Measurements from ENCODE around the gene TEPSIN.

TEPSIN gene, protein sequence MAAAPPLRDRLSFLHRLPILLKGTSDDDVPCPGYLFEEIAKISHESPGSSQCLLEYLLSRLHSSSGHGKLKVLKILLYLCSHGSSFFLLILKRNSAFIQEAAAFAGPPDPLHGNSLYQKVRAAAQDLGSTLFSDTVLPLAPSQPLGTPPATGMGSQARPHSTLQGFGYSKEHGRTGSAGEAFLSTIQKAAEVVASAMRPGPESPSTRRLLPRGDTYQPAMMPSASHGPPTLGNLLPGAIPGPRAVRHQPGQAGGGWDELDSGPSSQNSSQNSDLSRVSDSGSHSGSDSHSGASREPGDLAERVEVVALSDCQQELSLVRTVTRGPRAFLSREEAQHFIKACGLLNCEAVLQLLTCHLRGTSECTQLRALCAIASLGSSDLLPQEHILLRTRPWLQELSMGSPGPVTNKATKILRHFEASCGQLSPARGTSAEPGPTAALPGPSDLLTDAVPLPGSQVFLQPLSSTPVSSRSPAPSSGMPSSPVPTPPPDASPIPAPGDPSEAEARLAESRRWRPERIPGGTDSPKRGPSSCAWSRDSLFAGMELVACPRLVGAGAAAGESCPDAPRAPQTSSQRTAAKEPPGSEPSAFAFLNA

DNA sequence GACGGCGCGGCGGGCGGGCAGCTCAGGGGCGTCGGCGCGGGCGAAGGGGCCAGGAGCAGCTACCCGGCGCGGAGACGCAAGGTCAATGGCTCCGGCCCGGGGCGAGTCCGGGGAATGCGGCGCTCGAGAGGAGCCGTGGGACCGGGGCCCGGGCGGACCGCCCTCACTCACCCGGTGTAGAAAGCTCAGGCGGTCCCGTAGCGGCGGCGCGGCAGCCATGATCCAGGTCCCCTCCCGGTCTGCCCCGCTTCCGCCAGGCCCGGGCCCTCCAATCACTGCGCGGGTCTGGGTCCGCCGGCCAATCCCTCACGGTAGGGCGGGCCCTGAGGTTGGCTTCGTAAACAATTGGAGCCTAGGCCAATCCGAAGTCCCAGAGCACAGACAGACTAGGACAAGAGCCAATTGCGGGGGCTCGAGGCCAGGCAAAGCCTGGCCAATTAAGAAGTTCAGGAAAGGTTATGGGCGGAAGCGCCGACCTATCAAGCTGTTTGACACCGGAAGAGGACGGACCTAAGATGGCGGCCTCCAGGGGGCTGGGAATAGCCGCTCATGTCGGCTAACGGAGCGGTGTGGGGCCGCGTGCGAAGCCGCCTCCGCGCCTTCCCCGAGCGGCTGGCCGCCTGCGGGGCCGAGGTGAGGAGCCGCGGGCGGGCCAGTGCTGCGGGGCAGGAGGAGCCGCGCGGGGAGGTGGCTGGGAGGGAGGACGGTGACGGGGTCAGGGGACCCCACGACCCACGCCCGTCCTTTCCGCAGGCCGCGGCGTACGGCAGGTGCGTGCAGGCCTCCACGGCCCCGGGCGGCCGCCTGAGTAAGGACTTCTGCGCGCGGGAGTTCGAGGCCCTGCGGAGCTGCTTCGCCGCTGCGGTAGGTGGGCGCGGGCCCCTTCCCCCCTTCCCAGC lies at the start of gene TEPSIN, which contains the start of gene NDUFAF8:
Gene TEPSIN, minus strand, starts transcription at position 241 of the 899 bp plus-strand sequence. Its CDS starts 22 bp downstream, at position 219.
Gene NDUFAF8, plus strand, starts transcription at position 504 of the 899 bp plus-strand sequence. Its CDS starts 46 bp downstream, at position 550.
- Histone ChIP-seq H3K9me3 (replicated peaks; ENCODE audit: insufficient read depth, low read length) (no peaks in the 10 kb centered on the region), H3K79me2 (ENCODE audit: low read length) (peaks cover 69% of the 10 kb centered on the region), H3K36me3 (replicated peaks; ENCODE audit: insufficient read depth, low read length) (no peaks in the 10 kb centered on the region), H3K27me3 (replicated peaks; ENCODE audit: insufficient read depth, low read length) (no peaks in the 10 kb centered on the region), H3K4me1 (ENCODE audit: low read length) (peaks cover 6% of the 10 kb centered on the region), H3K4me3 (ENCODE audit: low read length) (peak within 1 kb of the TSS; percentile 99), H3K9me2 (replicated peaks; ENCODE audit: insufficient read depth, low read length) (no peaks in the 10 kb centered on the region), H3K9ac (ENCODE audit: low read length) (peak within 1 kb of the TSS; percentile 92), H3F3A (ENCODE audit: insufficient read depth, low read length) (peaks cover 5% of the 10 kb centered on the region; the same call in 1 of the 2 replicates), H3K4me2 (ENCODE audit: low read depth, low read length) (peak within 1 kb of the TSS; percentile 91), H3K27ac (ENCODE audit: low read length) (peak within 1 kb of the TSS; percentile 57), H4K20me1 (ENCODE audit: insufficient read depth, low read length) (no peaks in the 10 kb centered on the region), H2AFZ (ENCODE audit: low read length) (peak within 1 kb of the TSS; percentile 87)
- peak; percentile 99 for DNase-seq
- TF ChIP-seq EZH2 (optimal IDR thresholded peaks at IDR 0.05; ENCODE audit: low read depth, low read length) (no peak), EZH2phosphoT487 (IDR thresholded peaks at IDR 0.05; ENCODE audit: low read length) (no peak), CTCF (IDR thresholded peaks at IDR 0.05; ENCODE audit: low read length) (no peak)

DNA sequence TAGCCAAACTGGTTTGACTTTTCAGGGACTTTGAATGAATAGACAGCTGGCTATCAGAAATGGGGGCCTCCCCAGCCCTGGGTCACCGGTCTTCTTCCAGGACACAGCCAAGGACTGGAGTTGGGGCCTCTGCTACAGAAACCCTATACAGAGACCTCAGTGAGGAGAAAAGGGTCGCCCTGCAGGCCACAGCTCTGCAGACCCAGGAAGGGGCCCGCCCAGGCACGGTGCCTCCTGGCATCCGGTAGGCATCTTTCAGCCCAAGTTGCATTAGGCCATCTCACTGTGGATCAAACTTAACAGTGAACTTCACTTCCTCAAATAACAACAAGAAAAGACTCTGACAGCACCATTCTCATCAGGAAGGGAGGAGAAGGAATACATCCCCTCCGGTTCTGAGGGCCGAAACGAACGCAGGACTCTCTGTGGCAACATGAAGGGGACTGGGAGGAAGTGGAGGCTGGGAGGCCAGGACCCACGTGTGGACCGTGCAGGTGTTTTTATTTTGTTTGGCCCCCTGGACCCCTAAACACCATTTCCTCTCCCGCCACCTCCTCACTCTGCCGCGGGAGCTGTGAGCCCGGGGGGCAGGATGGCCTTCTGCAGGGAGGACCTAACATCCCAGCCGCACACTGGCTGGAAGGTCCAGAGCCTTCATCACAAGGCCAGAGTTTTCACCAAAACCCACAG lies 49.0 kb upstream of the TEPSIN start:
- Histone ChIP-seq H4K20me1 (ENCODE audit: insufficient read depth, low read length) (no peaks in the 10 kb centered on the region), H3K4me3 (ENCODE audit: low read length) (no peak overlapping the region), H3K4me1 (ENCODE audit: low read length) (no peaks in the 10 kb centered on the region; the same call in 1 of the 2 replicates), H3K27me3 (replicated peaks; ENCODE audit: insufficient read depth, low read length) (no peaks in the 10 kb centered on the region), H3K36me3 (replicated peaks; ENCODE audit: insufficient read depth, low read length) (no peaks in the 10 kb centered on the region), H2AFZ (ENCODE audit: low read length) (no peak overlapping the region), H3K9ac (ENCODE audit: low read length) (no peak overlapping the region), H3K9me2 (replicated peaks; ENCODE audit: insufficient read depth, low read length) (no peaks in the 10 kb centered on the region), H3K79me2 (ENCODE audit: low read length) (peaks cover 84% of the 10 kb centered on the region), H3K9me3 (replicated peaks; ENCODE audit: insufficient read depth, low read length) (no peaks in the 10 kb centered on the region), H3F3A (ENCODE audit: insufficient read depth, low read length) (no peaks in the 10 kb centered on the region), H3K27ac (ENCODE audit: low read length) (no peak overlapping the region), H3K4me2 (ENCODE audit: low read depth, low read length) (no peak overlapping the region)
- DNase-seq = no peak
- no peak for TF ChIP-seq CTCF (IDR thresholded peaks at IDR 0.05; ENCODE audit: low read length)
- TF ChIP-seq EZH2 (optimal IDR thresholded peaks at IDR 0.05; ENCODE audit: low read depth, low read length) = no peak
- no peak for TF ChIP-seq EZH2phosphoT487 (IDR thresholded peaks at IDR 0.05; ENCODE audit: low read length)

- H3K4me1 ChIP-seq (ENCODE audit: low read length) = no peaks in the 10 kb centered on the region; the same call in 1 of the 2 replicates
- H2AFZ ChIP-seq (ENCODE audit: low read length) = no peak overlapping the region
- no peaks in the 10 kb centered on the region for H3K27me3 ChIP-seq (replicated peaks; ENCODE audit: insufficient read depth, low read length)
- no peaks in the 10 kb centered on the region for H3K9me3 ChIP-seq (replicated peaks; ENCODE audit: insufficient read depth, low read length)
- no peaks in the 10 kb centered on the region for H3K9me2 ChIP-seq (replicated peaks; ENCODE audit: insufficient read depth, low read length)
- no peak overlapping the region for H3K4me3 ChIP-seq (ENCODE audit: low read length)
- no peak overlapping the region for H3K4me2 ChIP-seq (ENCODE audit: low read depth, low read length)
- no peaks in the 10 kb centered on the region for H3F3A ChIP-seq (ENCODE audit: insufficient read depth, low read length)
- H4K20me1 ChIP-seq (ENCODE audit: insufficient read depth, low read length) = no peaks in the 10 kb centered on the region
- no peak for TF ChIP-seq EZH2phosphoT487 (IDR thresholded peaks at IDR 0.05; ENCODE audit: low read length)
- no peak for TF ChIP-seq CTCF (IDR thresholded peaks at IDR 0.05; ENCODE audit: low read length)
- no peak for TF ChIP-seq EZH2 (optimal IDR thresholded peaks at IDR 0.05; ENCODE audit: low read depth, low read length)
- no peak overlapping the region for H3K9ac ChIP-seq (ENCODE audit: low read length)
- H3K79me2 ChIP-seq (ENCODE audit: low read length) = peaks cover 78% of the 10 kb centered on the region
- no peak for DNase-seq
- H3K36me3 ChIP-seq (replicated peaks; ENCODE audit: insufficient read depth, low read length) = no peaks in the 10 kb centered on the region
- no peak overlapping the region for H3K27ac ChIP-seq (ENCODE audit: low read length)
Measured at GRCh38 chr17:81287152-81287551, 48.3 kb upstream of the TEPSIN start.
